Gastrocnemius medialis (tissue), 4 donors: Measurements from ENCODE around the gene EPS8L1.

Source experiments
- POLR2A ChIP-seq, 2 donors: fragments of 450-650 bp; IDR thresholded peaks; one replicate each; pipeline ENCODE4 v1.6.1; 2017; ENCODE audit warnings: antibody characterized with exemption in 2 of 2, mild to moderate bottlenecking in 2 of 2, moderate library complexity in 2 of 2
- TF ChIP-seq, protein P1 (sequence below), 5 experiments: fragments of 450-650 bp in 3 of 5; fragments of 200-600 bp in 2 of 5; sonication (generic) in 2 of 5; IDR thresholded peaks in 4 of 5; conservative IDR thresholded peaks in 1 of 5; 1 replicate in 4 of 5; 2 replicates in 1 of 5; pipeline ENCODE4 v1.5.1; 2016 to 2019; ENCODE audit warnings: antibody characterized with exemption in 5 of 5, mild to moderate bottlenecking in 3 of 5, moderate library complexity in 3 of 5

DNA sequence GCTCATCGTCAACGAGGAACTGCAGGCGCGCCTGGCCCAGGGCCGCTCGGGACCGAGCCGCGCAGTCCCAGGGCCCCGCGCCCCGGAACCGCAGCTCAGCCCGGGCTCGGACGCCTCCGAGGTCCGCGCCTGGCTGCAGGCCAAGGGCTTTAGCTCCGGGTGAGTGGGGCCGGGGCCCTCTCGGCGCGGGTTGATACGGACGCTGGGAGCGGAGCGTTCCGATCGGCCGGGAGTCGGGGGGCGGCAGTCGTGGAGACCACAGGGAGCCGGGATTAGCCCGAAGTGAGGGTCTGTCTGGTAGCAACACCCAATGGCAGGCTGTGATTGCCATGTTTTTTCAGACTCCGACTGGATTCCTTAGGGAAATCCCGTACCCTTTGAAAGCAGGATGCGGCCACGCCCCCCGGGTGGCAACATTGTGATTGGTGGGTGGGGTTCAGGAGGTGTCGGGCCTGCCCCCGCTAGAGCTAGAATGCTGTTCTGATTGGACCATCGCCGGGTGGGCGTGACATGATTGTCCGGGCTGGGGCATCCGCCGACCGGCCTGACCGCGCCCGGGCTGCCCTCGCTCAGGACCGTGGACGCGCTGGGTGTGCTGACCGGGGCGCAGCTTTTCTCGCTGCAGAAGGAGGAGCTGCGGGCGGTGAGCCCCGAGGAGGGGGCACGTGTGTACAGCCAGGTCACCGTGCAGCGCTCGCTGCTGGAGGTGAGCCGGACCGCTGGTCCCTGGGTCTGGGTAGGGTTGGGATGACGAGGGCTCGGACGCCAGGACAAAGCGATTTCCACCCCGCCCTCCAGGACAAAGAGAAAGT lies 11.3 kb downstream of the EPS8L1 start:
- TF ChIP-seq, protein P1, sequence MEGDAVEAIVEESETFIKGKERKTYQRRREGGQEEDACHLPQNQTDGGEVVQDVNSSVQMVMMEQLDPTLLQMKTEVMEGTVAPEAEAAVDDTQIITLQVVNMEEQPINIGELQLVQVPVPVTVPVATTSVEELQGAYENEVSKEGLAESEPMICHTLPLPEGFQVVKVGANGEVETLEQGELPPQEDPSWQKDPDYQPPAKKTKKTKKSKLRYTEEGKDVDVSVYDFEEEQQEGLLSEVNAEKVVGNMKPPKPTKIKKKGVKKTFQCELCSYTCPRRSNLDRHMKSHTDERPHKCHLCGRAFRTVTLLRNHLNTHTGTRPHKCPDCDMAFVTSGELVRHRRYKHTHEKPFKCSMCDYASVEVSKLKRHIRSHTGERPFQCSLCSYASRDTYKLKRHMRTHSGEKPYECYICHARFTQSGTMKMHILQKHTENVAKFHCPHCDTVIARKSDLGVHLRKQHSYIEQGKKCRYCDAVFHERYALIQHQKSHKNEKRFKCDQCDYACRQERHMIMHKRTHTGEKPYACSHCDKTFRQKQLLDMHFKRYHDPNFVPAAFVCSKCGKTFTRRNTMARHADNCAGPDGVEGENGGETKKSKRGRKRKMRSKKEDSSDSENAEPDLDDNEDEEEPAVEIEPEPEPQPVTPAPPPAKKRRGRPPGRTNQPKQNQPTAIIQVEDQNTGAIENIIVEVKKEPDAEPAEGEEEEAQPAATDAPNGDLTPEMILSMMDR (IDR thresholded peaks at IDR 0.05 in 4 of 5, conservative IDR thresholded peaks at IDR 0.05 in 1 of 5): no peak
- peak in 1 of 2 donors; percentile 7 for TF ChIP-seq POLR2A (IDR thresholded peaks at IDR 0.05)
